CD4-positive, alpha-beta T cell treated with Interleukin-17A for 1 hour (primary cell): ENCODE measurements around the gene JARID2.

Source experiments
- DNase-seq: peaks from one replicate; pipeline ENCODE4 v3.0.0-alpha.2; 2020

The JARID2 gene

DNA sequence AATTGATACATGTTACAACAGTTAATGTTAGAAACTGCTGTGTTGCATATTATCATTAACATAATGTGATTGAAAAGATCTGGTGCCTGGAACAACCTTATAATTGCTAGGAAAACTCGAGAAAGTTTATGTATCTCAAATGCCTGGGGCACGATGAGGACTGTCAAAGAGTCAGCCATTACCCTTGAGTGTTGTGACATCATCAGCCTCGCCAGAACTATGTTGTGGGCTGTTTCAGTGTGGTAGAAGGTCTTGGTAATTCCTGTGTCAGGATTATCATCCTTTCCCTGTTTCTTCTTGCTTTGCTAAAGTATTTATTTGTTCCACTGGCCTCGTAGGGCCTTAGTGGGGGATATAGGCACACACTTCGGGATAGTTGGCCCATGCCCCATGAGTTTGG, 231.9 kb downstream of the JARID2 start:
- DNase-seq = no peak

DNA sequence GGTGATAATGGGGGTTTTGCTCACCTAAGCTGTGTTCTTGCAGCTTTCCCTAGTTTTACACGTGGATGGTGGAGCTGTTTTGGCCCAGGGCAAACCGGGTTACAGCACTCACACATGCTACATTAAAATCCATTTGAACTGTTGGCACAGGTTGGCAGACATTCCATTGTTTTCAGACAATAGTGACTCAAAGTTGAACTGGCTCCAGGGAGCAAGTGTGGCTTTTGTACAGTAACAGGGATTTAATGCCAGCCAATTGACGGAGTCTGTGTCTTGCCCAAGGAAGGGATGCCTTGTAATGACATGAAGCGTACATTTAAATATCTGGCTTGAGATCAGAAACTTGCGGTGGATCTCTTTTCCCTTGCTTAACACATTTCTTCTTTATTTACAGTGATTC, 233.9 kb downstream of the JARID2 start:
- no peak for DNase-seq

DNA sequence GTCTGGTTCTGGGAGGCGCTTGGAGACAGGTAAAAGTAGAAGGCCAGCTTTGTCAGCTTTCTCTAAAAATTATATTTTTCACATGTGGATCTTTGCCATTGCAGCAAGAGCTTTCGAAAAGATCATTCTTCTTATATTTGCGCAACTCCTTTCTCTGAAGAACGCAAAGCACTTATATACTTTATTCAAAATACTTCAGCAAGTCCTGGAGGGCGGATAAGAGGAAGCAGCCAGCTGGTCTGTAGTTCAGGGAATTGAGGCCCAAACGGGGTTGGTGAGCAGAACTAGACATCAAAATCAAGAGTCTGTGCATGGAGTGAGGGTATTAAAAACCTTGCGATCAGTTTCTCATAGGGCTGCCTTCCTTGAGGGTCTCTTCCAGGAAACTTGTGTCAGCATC, 234.7 kb downstream of the JARID2 start:
- no peak for DNase-seq

DNA sequence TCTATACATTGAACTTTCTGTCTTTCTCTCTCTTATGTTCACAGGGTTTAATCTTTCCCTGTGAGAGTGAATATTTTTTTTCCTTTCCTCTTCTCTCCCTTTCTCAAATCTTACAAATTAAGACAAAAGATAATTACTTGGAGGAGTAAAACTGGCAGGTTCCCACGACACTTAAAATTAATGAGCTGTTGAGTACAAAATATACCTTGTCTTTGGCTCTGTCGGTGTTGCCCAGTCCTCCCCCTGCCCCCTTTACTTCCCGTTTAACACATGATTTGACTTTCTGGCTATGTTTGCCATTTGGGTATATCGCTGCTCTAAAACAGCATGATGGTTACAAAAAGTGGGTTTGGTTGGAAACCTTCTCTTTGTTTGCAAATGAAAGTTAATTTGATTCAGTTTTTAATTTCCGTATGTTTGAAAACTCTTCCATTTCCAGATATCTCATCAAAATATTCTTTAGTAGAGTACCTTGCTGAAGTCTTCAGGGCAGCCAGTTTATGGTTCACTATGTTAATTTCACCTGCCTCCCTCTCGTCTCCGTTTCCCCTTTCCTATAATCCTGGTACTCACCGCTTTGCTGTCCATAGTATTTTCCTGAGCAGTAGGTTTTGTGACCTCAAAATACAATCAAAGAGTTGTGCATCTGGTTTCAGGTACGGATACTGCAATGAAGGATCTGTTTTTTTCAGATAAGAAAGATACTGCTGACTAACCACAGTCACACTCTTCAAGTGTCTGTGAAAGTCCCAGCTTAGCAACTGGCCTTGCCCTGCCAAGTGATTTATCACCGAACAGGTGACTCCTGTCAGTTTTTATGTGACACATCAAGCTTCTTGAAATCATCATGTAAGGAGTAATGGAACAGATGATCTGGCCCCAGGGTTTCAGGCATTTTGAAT, 235.8 kb downstream of the JARID2 start:
- no peak for DNase-seq

DNA sequence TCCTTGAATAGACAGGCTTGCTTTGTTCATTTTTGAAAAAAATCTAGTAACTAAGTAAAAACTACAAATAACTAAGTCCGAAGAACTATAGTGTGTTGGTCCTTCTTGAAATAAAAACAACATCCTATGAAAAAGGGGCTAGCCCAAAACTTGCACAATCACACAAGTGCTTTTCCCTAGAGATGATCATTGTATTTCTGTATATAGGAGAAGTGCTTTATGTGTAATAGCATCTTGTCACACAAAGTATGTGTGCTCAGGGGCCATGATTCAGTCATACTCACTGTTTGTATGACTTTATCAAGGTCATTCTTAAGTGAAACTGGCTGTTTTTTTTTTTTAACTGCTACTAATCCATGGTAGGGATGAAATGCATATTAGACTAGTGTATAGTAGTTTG, 237.2 kb downstream of the JARID2 start:
- no peak for DNase-seq

DNA sequence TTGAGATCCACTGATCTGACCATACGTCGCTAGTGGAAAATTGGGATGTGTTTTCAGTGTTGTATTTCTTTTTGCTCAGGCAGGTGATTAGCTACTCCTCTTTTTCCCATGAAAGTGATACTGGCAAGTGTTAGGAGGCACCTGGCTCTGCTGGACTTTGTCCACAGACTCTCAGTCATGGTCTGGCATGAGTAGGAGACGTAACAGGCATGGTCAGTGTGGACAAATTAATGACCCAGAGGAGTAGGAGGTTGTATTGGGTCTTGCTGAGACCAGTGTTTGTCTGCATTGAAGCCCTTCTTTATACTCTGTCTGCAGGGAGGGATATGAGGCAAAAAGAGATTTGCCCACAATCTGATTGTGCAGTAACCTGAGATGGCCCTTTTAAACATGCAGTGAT, 238.3 kb downstream of the JARID2 start:
- no peak for DNase-seq

DNA sequence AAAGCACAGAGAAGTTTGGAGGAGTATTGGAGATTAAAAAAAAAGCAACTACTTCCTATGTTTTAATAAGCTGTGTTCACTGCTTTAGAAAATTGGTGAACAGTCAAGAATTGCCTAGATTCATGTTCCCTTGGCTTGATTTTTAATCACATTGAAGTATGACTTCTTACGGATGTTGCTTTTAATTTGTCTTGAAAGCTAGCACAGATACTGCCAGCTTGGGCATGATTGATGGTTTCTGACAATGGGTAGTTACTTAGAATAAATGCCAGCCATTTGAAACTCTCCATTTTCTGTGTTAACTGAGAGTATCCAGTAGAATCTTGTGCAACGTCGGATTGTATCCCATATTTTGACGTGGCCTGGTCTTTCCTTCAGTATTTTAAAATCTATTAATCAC, 239.0 kb downstream of the JARID2 start:
- DNase-seq = no peak

DNA sequence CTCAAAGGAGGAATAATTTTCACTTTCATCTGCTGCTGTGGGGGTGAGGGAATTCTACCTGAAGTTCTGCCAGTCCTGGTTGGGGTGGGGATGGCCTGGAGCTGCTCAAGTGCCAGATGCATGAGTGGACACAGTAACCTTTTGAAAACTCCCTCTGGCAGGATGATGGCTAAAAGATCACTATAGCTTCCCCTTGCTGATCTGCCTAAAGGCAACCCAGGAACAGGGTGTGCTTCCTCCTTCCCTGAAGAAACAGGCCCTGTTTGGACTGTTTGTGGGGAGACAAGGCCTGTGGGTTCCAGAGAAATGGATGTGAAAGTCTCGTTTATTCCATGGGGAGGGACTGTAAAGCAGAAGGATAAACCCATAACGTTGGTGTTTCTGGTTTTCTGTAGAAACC, 240.1 kb downstream of the JARID2 start:
- DNase-seq = no peak

DNA sequence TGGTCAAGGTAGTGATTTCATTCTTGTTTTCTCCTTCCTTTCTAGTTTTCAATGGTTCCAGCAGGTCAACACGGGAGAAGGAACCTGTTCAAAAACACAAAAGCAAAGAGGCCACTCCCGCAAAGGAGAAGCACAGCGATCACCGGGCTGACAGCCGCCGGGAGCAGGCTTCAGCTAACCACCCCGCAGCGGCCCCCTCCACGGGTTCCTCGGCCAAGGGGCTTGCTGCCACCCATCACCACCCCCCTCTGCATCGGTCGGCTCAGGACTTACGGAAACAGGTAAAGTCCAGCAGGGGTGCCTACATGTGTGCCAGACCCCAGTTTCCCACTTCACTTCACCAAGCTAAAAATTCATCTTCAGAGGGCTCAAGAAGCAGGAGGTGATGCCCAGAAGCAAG, 241.4 kb downstream of the JARID2 start:
- no peak for DNase-seq

DNA sequence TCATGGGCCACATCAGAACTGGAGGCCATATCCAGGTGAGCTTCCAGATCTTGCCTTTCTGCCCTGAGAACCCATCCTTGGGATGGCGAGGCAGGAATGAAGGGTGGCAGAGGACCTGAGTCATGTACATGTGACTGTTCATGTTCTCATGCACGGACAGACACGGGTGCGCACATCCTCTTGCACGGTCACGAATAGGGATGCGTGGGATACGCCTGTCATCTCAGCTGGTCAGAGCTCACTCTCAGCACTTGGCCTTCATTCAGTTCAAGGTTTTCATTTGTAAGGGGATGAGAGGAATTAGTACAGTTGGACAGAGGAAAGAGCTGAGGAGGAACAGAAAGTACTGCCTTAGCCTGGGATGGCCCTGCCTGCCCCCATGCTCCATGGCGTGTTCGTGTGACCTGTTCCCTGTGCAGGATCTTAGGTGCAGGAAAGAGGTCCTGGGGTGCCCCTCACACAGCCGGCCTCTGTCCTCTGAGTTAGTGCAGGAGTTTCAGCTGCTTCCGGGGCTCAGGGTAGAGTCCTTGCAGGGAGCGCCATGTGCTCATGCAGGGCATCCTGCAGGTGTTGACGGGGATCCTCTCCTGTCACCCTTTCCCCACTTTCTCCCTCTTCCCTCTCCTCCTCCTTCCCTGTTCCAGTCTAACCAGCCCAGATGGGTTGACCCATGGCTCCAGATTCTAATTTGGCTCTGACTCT, 243.5 kb downstream of the JARID2 start:
- DNase-seq = no peak

DNA sequence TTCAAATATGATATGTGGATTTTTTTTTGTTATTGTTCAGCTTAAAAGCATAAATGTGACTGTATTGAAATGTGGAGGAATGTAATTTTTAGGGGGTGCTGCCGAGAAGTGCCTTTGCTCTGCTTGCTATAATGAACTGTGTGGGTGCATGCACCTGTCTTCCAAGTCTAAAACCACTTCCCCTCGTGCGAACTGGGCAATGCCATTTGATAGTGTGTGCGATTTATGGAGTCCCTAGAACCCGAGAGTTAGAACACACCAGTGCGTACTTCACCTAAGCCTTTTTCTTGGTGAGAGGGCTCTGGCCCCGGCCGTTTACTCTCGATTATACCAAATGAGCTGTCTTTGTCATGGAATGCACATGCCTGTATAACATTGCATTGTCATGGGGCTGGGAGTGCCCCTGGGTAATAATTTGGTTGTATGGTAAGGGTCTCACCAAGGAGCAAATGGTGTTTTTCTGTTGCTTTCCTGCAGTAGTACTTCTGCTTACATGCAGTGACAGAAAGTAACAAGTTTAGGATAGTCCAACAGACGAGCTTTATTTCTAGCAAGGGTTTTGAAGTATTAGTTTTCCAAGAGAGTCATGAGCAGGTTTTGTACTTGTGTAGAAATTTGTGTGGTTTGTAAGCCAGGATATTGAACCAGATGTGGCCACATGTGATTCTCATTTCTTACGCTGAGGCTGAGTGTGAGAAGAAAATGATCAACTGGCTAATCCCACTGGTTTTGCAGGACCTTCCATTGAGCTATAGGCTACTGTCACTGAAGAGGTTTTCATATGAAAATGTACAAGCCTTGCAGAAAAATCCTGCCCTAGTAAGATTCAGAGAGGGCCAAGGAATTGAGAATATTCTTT, 244.6 kb downstream of the JARID2 start:
- DNase-seq = no peak

DNA sequence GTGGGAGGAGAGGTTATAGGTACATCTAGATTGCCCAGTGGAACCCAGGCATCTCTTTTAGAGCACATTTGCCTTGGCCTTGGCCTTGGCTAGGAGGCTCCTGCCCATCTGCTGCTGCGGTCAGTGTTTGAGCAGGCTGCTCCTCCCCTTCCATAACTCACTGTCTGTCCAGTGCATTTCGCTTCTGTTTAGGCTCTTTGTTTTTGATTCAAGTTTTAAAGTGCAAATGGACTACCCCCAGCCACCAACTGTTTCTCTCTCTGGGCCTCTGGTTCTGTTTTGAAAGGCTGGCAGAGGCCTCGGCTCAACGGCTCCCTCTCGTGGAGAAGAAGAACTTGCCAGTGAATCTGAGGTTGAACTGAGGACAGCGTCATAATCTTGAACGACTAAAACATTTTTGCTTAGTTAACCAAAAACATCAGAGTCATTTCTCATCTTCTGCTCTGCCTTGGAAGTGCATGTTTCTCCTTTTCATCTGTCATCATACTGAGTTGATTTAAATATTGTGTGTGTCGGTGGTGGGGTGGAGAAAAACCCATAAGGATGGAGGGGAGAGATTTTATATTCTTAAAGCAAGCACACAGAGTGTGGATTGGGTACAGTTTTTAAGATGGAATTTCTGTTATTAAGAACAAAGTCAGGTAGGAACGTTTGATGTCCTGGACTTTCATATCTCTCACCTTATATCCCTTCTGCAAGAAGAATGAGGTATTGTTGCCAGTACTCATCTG, 245.6 kb downstream of the JARID2 start:
- DNase-seq = peak; percentile 67

DNA sequence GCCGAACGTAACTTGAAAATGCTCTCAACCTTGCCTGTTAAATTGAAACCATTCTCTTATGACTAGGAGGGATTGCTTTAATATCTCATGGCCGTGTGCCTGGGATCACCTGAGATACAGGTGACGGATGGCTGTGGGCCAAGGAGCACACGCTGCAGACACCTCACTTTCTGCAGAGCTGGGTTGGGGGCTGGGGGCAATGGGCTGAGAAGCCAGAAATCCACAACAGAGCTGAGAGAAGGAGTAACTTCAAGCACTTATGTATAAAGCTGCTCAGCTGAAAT, 246.1 kb downstream of the JARID2 start:
- DNase-seq = no peak

DNA sequence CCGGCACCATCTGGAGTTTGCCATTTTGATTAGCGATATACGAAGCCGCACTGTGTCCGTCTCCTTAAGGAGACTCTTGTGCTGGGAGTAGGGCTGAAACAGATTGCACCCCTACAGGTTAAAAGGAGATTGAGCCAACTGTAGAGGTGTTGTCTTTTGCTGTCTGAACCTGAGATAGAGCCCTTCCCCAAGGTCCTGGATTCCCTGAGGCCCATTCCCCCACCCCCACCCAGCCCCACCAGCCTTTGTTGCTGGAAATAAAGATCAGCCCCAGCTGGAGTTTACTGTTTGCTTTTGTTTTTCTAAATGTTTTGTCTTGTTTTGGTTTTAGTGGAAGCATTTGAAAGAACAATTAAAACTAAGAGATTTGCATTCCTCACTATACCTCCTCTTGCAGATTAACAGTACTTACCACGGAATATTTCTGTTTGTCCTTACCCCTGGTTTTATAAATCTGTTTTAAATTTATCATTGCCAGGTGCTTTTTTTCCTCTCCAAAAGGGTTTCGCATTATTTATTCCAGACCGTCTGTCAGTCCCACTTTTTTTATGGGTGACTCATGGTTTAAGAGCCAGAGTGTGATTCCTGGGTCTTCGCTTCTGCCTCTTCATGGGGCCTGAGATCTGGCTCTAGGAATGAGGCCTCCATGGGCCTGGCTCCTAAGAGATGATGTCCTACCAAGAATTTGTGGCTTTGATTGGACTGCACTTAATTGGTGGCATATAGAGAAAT, 247.7 kb downstream of the JARID2 start:
- no peak for DNase-seq

DNA sequence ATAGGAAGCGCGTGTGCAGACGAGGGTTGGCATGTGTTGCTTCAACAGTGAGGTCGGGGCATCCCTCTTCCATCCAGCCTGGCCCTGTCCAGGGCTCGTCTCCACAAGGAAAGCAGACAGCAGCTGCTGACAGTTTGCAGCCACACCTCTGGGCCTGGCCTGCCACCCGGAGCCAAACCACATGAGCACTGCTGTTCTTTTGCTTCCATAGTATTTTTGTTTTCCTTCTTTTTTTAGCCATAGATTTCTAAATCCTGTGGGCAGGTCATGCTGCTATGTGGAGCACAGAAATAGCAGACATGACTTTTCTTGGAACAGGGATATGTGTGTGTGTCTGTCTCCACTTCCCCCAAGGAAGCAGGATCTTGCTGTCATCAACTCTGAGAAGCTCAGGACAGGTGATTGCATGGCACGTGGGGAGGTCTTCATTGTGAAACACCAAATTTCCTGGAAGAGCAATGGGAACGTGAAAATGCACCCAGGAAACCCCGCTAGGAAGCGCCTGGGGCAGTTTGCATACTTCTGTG, 249.6 kb downstream of the JARID2 start:
- no peak for DNase-seq

DNA sequence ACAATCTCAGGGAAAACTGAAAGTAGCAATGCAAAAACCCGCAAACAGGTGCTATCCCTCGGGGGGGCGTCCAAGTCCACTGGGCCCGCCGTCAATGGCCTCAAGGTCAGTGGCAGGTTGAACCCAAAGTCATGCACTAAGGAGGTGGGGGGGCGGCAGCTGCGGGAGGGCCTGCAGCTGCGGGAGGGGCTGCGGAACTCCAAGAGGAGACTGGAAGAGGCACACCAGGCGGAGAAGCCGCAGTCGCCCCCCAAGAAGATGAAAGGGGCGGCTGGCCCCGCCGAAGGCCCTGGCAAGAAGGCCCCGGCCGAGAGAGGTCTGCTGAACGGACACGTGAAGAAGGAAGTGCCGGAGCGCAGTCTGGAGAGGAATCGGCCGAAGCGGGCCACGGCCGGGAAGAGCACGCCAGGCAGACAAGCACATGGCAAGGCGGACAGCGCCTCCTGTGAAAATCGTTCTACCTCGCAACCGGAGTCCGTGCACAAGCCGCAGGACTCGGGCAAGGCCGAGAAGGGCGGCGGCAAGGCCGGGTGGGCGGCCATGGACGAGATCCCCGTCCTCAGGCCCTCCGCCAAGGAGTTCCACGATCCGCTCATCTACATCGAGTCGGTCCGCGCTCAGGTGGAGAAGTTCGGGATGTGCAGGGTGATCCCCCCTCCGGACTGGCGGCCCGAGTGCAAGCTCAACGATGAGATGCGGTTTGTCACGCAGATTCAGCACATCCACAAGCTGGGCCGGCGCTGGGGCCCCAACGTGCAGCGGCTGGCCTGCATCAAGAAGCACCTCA, 250.7 kb downstream of the JARID2 start:
- no peak for DNase-seq

DNA sequence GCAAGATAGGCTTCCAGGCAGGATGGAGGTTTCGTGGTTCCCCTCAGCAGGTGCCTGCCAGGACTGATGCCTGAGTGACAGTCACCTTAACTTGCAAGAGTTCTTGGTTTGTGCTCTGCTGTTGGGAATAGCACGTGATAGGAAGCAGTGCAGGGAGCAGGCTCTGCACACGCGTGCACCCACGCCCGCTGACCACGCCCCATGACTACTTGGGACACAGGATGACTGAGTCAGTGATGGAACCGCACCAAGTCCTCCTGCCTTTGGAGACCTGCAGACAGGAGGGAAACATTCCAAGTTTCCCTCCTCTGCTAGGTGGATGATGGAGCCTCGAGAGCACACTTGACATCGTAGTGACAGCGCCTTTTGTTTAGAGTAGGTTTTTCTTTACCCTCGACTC, 252.8 kb downstream of the JARID2 start:
- no peak for DNase-seq

DNA sequence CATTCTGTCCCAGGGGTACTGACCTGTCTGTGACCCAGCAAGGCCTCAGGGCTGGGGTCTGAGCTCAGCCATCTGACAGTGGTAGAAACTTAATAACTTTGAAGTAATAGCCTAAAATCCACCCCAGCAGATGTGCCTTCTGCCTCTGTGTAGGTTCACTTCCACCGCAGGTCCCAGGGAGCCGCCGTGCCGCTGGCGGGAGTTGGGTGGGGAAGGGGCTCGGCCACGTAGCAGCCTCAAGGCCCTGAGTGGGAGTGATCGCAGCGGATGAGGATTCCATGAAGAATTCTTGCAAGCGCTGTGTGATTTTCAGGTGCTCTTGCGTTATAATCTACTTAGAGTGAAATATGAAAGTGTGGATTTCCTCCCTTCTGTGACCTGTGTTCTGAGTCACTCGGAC, 253.3 kb downstream of the JARID2 start:
- no peak for DNase-seq

DNA sequence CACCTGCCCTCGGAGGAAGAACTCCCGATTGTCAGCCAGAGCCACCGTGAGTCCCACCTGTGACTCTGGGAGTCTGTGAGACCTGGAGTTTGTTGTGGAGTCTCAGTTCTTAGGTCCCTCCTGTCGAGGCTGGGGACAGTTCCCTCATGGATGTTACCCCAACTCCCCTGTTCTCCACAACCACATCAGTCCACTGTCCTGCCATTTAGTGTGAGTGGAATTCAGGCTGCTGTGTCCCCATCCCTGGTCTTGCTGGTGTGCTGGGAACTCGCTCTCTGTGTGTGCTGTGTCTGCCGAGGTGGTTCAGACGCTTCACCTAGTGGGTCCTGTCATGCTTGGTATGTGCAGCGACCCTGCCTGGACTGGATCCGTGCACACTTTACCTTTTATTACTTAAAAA, 253.7 kb downstream of the JARID2 start:
- no peak for DNase-seq

DNA sequence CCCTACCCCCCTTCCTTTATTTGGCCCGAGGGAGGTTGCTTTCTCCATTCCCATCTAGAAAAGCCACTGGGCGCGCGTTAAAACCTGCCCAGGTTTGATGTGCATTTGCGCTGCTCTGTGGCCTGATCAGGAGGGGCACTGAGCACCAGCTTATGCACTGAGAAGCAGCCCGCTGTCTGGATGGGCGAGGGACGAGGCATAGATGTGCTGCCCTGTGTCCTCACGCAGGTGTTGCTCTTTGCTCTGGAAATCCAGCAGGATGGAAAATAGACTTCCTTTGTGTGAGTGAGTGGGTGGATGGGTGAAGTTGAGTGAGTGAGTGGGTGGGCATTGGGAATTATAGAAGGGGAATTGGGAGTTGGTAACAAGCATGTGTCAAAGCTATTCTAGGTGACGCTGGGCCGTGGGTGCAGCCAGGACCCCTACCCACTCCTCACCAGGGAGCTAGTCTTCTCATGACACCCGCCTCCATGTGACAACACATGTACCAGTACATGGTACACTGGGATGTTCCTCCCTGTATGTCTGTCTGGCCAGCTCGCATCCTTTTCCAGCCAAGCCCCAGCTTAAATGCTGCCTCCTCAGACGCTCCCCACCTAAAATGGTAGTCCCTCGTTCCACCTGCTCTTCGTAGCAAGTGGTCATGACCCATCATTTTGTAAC, 254.3 kb downstream of the JARID2 start:
- no peak for DNase-seq
